Mammary epithelial cell (primary cell): ENCODE results near the gene CTSF.
"Not testable (repeated sequence)": the region's sequence is repeated elsewhere in the genome, so short reads cannot be mapped to it uniquely, and the experiment has no call there.

ENCODE experiments used
- EZH2 ChIP-seq: IDR thresholded peaks from 2 replicates; pipeline ENCODE4 v1.6.1; 2012; ENCODE audit warnings: low read length, inconsistent platforms, borderline replicate concordance
- TF ChIP-seq, protein P1 (sequence below), 2 donors: IDR thresholded peaks in 1 of 2; conservative IDR thresholded peaks in 1 of 2; 2 replicates each; pipeline ENCODE4 v1.5.1; 2011 to 2012; ENCODE audit warnings: inconsistent platforms in 2 of 2, low read length in 2 of 2, mild to moderate bottlenecking in 2 of 2, control low read depth in 1 of 2, low read depth in 1 of 2; ENCODE audit not compliant: insufficient read depth in 1 of 2; ENCODE audit errors: extremely low read depth in 1 of 2

DNA sequence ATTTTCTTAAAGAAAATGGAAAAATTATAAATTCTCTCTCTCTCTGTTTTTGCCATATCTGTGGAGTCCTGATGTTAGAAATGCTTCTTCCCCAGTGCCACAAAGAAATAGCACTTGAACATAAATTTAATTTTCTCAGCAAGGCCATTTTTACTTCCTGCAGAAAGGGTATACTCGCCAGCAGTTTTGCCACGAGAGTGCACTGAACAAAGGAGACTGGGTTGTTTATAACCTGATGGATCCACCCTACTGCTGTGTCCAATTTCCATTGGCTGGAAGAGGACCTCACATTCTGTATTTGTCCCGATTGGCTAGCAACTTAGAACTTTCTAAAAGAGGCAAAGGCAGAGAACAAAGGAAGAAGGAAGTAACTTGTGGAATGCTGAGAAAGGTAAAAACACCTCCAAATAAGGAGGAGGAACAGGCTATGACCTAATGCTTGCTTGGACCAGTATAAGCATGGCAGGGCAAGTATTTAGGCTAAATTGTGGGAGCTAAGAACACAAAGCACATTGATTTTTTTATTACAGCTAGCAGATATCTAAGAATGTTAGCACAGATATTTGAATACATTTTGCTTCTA, 14.2 kb upstream of the CTSF start:
- TF ChIP-seq, protein P1, sequence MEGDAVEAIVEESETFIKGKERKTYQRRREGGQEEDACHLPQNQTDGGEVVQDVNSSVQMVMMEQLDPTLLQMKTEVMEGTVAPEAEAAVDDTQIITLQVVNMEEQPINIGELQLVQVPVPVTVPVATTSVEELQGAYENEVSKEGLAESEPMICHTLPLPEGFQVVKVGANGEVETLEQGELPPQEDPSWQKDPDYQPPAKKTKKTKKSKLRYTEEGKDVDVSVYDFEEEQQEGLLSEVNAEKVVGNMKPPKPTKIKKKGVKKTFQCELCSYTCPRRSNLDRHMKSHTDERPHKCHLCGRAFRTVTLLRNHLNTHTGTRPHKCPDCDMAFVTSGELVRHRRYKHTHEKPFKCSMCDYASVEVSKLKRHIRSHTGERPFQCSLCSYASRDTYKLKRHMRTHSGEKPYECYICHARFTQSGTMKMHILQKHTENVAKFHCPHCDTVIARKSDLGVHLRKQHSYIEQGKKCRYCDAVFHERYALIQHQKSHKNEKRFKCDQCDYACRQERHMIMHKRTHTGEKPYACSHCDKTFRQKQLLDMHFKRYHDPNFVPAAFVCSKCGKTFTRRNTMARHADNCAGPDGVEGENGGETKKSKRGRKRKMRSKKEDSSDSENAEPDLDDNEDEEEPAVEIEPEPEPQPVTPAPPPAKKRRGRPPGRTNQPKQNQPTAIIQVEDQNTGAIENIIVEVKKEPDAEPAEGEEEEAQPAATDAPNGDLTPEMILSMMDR (conservative IDR thresholded peaks at IDR 0.05 in 1 of 2, IDR thresholded peaks at IDR 0.05 in 1 of 2; ENCODE audit: extremely low read depth in 1 of 2, insufficient read depth in 1 of 2, low read depth in 1 of 2, low read length in 2 of 2): not testable (repeated sequence)
- TF ChIP-seq EZH2: not testable (repeated sequence)
